VCaP (cell line): ENCODE data around the gene YIPF3.
"Not testable (repeated sequence)": the region's sequence is repeated elsewhere in the genome, so short reads cannot be mapped to it uniquely, and the experiment has no call there.

ENCODE experiments used
- H3K27ac ChIP-seq: fragments of 450-650 bp; 2 replicates; pipeline ENCODE4 v1.5.1; 2017
- CTCF ChIP-seq: fragments of 450-650 bp; conservative IDR thresholded peaks from 2 replicates; pipeline ENCODE4 v1.5.1; 2017; ENCODE audit warnings: mild to moderate bottlenecking, moderate library complexity

The YIPF3 gene

GRCh38 chr6:43500921-43501320 is 15.8 kb downstream of the YIPF3 start:
- no peak overlapping the region for H3K27ac ChIP-seq
- no peak for TF ChIP-seq CTCF

GRCh38 chr6:43499028-43499815 is 17.5 kb downstream of the YIPF3 start:
- H3K27ac ChIP-seq, result no peak overlapping the region
- TF ChIP-seq CTCF, result no peak

- not testable (repeated sequence) for H3K27ac ChIP-seq
Observed at GRCh38 chr6:43498291-43498690, 18.4 kb downstream of the YIPF3 start.

GRCh38 chr6:43497689-43498088 is 19.0 kb downstream of the YIPF3 start:
- no peak overlapping the region for H3K27ac ChIP-seq
- no peak for TF ChIP-seq CTCF

GRCh38 chr6:43497129-43497396 is 19.7 kb downstream of the YIPF3 start:
- no peak overlapping the region for H3K27ac ChIP-seq
- TF ChIP-seq CTCF, result no peak

GRCh38 chr6:43496370-43497128 is 20.2 kb downstream of the YIPF3 start:
- TF ChIP-seq CTCF, result peak; percentile 57
- H3K27ac ChIP-seq, result peak overlapping the region; percentile 14; the same call in 1 of the 2 replicates

GRCh38 chr6:43495409-43495941 is 21.3 kb downstream of the YIPF3 start:
- H3K27ac ChIP-seq, result peak overlapping the region; percentile 14; the same call in 1 of the 2 replicates
- peak; percentile 28; the same call in 1 of the 2 replicates for TF ChIP-seq CTCF

- H3K27ac ChIP-seq, result no peak overlapping the region; the same call in 1 of the 2 replicates
- no peak for TF ChIP-seq CTCF
Observed at GRCh38 chr6:43494766-43495165, 22.0 kb downstream of the YIPF3 start.
